ENCODE data around the gene SLC49A4.

SLC49A4 gene

DNA sequence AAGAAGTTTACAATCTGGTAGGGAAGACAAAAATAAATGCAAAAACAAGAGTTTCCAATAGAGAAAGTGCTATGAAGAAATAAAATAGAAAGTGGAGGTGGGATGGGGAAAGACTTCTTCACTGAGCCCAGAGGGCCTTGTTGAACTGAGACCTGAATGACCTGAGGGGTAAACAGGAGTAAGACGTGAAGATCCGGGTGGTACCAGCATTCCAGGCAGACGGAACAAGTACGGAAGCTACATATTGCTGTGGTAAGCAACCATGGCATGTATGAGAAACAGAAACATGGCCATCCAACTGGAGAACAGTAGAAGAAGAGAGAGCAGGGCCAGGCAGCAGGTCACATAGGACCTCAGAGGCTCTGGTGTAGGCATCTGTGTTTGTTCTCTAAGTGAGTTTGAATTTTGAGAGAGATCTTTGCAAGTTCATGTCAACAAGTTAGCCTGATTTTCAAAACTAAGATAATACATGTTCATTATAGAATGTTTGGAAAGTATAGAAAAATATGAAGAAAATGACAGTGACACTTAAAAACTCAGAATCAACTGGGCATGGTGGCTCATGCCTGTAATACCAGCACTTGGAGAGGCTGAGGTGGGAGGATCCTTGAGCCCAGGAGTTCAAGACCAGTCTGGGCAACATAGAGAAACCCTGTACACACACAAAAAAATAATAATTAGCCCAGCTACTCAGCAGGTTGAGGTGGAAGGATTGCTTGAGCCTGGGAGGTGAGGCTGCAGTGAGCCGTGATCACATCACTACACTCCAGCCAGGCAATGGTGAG, 64.3 kb downstream of the SLC49A4 start:
- no peak for DNase-seq (ENCODE audit: low read depth)

DNA sequence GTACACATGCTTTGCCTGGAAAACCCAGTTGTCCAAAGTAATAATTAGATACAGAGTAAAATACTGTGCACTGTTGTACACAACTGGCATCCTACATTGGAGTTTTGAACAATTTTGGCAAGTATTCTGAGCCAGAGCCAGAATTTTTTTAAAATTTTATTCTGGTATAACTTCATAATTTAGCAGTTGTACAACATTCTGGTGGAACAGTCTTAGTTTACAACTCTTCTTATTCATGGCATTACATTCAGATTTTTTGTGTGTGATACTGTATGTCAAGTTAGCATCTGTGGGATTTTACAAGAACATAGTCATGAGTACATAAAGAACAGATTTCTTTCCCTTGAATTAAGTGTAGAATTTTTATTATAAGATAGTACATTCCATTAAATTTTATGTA, 67.5 kb downstream of the SLC49A4 start:
- no peak for DNase-seq (ENCODE audit: low read depth)

DNA sequence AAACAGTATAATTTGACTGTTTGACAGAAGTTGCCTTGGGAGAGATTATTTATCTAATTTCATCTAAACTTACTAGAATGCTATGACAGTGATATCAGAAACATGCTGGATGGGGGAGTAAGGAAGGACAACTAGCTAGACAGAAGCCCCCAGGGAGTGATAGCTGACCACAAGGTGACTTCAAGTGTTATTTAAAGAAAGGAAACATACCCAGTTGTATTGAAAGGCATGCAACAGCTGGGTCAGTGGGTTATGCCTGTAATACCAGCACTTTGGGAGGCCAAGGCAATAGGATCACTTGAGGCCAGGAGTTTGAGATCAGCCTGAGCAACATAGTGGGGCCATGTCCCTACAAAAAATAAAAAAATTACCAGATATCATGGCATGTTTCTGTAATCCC, 69.6 kb downstream of the SLC49A4 start:
- no peak for DNase-seq (ENCODE audit: low read depth)

DNA sequence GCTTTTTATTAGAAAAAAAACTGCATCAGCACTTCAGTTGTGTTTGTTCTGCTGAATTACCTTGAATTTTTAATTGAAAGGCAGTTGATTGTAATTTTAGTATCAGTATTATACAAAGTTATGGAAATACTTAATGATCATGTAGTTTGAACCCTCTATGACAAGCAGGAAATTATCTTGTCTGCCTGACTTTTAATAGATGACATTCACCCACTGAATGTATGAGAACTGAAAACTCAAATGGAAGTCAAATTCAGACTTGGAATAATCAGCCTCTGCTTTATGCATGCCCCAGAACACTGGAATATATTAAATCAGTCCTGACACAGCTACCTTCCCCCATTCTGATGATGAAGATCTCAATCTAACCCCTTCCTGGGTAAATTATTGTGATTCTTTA, 73.5 kb downstream of the SLC49A4 start:
- no peak for DNase-seq (ENCODE audit: low read depth)

DNA sequence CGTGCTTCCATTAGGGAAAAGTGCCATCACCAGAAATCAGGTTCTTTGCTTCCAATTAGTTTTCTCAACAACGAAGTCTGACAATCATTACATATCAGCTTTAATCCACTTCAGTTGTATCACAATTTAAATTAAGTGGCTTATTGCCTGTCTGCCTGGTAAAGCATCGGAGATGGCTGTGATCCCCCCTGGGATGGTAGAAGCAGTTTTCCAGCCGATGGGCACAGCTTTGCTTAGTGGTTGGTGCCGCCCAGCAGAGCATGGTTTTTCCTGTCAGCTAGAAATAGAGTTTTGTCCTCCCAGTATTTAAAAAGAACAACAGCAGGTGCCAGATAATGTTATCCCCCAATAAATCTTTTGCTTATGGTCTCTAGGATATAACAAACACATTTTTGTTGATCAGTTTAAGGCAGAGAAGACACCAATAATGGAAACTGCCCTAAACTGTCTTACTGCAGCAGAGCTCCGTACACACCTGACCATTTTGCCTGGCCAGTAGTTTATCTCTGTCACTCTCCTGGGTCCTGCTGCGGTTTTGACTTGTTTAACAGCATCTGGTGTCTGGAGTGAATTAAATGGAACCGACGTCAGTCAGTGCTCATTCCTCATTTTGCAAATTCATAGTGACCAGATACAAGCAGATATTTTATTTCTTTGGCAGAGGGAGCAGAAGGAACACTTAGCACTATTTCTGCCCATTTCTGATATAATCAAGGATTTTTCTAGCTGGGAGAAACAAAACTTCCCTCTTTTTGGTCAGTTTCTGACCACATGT, 79.1 kb downstream of the SLC49A4 start:
- DNase-seq (ENCODE audit: low read depth), result no peak

DNA sequence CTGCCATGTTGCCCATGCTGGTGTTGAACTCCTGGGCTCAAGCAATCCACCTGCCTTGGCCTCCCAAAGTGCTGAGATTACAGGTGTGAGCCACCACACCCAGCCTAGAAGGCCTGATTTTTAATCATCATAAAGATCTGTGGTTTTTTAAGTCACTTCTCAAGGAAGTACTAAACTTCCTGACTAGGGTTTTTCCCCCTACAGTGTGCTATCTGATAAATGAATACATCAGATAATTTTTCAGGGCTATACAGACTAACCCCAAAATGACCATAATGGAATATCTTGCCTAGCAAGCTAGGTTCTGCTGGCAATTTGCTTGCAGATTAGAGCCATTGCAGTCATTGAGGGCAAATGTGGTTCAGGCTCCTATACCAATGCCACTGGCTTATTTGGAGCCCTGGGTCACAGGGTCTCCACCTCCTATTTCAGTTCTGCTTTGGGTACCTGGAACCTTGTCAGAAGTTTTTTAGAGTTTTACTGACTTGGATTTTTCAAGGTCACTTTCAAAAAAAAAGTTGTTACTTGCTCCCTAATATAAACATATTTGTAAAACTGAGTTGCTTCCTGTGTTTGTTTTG, 80.8 kb downstream of the SLC49A4 start:
- no peak for DNase-seq (ENCODE audit: low read depth)

DNA sequence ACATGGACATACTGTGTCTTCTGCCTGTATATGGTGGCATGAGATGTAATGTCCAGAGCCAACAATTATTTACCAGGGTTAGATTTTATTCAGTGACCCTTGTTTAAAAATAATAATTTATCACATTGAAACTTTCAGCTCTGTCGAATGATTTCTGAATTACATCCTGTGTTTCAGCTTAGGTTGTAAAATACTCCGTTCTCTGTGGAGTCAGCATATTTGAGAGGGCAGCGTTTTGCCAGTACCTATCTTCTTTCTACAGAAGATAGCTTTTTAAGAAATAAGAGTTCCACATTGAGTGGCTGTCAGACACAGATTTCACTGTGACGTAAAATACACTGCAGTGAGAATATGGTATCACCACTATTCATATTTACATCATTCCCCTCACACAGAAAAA, 85.3 kb downstream of the SLC49A4 start:
- no peak for DNase-seq (ENCODE audit: low read depth)

DNA sequence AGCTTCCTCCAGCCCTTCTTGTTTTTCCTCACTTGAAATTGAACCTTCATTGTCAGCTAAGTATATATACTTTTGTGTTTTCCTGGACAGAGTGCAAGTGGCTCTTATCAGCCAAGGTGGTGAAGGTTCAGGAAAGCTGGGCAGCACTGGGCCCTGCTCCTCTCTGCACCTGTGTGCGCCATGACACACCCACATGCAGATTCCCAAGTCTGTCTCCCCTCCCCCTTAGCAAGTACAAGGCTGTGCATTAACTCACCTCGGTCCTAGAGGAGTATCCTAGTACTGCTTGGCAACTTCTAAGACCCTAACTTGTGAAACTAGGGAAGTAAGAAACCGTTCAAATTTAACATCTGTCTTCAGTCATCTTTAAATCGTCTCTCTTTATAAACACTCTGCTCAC, 85.8 kb downstream of the SLC49A4 start:
- no peak for DNase-seq (ENCODE audit: low read depth)

DNA sequence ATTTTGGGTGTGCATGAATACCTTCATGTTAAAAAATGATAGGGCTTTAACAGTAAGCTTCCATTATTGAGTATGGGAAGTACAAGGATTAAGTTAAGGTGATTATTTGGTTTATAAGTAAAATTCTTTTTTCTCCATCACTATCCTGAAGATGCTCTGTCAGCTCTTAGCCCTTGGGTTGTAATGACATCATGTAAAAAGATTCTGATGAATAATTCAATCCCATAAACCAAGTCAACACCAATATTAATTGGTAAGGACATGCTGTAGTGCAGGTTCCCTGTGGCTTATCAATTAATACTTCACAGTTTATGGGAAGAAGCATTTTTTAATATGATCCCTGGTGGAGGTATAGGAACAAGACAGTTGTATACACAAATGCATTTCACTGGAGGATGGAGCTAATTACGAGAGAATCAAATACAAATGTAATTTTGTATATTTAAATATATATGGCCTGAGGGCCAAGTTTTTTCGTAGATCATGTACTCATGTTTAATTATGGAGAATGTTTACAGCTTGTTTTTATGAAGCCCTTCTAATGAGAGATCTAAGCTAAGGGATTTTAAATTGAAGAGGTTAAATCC, 87.6 kb downstream of the SLC49A4 start:
- DNase-seq (ENCODE audit: low read depth), result no peak

DNA sequence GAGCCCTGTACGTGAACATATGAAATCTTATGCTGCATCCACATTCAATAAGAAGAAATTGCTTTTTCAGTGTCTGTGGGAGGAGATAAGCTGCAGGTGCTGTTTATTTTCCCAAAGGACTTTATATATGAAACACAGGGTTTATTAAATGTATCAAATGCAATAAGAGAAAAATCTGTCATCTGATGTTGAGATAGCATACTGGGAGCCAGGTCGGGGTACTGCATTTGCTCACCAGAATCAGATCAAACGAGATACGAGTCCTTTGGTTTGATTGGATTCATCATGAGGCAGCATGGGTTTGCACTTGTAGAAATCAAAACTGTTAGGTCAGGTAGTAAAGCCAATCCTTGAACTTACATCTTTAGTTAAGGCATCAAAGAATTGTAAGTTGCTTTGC, 91.4 kb downstream of the SLC49A4 start:
- DNase-seq (ENCODE audit: low read depth), result no peak

DNA sequence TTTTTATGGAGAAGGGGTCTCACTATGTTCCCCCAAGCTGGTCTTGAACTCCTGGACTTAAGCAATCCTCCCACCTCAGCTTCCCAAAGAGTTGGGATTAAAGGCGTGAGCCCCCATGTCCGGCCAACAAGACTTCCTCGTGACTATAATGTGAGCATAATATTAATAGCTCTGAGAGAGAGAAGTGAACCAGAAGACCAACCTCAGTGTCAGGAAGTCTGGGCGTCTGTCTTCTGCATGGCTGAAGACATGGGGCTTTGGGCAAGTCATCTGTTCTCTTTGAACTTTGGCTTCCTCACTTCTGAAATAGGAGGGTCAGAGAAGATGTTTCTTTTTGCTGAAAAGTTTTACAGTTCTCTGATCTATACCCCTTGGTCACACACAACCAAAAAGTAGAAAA, 92.1 kb downstream of the SLC49A4 start:
- no peak for DNase-seq (ENCODE audit: low read depth)

DNA sequence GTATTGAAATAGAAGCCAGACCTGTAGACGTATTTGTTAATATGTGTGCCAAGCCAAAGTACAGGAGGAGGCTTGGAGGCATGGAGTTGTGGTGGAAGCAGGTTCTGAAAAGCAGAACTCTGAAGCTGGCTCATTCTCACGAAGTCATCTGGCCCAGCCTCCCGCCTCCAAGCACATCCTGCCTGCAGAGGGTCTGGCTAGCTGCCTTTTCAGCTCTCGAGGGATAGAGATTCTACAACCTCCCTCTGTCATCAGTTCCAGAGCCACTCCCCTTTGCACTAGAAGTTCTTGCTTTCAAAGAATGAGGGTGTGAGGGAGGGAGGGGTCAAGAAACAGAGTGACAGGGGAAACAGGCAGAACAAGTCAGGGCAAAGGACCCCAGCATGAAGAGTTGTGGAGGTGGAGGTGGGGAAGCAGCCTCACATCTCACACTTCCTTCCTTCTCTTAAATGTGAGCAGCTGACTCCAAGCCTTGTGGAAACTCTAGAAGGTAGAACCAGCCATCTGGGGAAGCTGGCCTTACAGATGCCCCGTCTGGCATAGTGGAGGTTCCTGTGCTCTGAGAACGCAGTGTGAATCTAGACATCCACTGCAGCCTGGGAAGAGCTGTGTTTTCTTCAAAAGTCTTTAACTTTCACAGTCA, 95.3 kb downstream of the SLC49A4 start:
- DNase-seq (ENCODE audit: low read depth), result no peak

DNA sequence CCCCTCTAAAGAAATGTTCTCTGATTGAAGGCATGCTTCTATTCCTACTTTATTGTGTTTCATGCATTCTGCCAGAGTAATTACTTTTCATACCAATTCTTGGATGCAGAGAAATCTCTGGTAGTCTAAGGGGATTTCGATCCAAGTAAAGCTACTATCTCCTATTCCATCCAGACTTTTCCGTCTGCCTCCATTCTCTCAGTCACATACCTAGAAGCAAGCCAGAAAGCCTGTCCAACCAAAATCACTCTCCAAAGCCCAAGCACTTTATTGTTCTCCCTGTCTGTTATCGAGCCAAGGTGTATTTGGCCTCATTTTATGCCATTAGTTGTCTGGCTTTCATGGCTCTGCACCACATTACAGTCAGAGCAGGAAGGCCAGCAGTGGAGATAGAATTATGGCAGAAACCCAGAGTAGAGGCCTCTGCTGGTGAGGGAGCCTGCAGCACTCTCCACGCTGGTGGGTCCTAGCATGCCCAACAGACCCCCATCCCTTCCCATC, 95.9 kb downstream of the SLC49A4 start:
- no peak for DNase-seq (ENCODE audit: low read depth)

DNA sequence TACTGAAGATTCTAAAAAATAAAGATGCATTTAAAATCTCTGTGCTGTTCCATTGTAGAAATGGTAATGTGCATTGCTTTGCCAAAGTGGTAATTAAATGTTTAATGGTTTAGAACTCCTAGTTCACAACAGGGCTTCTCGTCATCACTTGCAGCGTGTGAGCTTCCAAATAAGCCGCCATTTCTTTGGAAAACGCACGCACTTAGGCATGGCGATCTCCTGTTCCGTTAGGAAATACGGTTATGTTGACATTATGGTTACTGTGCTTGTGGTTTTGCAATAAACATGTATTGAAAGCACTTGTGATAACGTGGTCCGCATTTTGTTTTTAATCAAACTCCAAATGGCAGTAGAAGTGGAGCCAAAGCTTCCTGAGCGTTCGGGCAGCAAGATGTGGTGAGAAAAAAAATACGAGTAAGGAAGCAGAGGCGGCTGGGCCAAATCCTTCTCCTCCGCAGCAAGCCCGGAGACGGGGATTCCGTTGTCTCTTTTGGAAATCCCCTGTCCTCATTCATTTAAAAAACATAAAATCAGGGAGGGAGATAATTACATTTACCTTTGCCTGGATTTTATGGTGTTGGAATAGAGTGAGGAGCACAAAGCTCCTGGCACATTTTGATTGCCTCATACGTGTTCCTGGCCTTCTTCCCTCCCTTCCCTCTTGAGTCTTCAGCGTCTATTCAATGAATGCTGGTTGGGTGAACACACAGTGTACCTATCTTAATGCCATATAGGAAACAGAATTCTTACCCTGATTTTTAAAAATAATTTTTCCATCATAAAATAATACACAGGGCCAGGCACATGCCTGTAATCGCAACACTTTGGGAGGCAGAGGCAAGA, 97.5 kb downstream of the SLC49A4 start:
- DNase-seq (ENCODE audit: low read depth), result no peak

DNA sequence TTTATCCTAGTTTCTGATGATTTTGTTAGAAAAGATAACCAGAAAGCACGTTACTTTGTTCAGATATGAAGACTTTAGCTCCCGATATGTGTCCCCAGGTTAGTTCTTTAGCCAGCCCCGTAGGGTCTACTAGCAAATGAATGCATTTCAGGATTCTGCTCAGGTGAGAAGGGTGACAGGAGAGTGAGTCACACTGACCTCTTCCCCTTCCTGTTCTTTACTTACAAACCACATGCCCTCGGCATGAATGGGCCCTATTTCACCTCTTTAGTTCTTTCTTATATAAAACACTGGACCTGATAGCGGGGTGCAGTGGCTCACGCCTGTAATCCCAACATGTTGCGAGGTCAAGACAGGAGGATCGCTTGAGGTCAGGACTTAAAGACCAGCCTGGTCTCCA, 98.4 kb downstream of the SLC49A4 start:
- no peak for DNase-seq (ENCODE audit: low read depth)

DNA sequence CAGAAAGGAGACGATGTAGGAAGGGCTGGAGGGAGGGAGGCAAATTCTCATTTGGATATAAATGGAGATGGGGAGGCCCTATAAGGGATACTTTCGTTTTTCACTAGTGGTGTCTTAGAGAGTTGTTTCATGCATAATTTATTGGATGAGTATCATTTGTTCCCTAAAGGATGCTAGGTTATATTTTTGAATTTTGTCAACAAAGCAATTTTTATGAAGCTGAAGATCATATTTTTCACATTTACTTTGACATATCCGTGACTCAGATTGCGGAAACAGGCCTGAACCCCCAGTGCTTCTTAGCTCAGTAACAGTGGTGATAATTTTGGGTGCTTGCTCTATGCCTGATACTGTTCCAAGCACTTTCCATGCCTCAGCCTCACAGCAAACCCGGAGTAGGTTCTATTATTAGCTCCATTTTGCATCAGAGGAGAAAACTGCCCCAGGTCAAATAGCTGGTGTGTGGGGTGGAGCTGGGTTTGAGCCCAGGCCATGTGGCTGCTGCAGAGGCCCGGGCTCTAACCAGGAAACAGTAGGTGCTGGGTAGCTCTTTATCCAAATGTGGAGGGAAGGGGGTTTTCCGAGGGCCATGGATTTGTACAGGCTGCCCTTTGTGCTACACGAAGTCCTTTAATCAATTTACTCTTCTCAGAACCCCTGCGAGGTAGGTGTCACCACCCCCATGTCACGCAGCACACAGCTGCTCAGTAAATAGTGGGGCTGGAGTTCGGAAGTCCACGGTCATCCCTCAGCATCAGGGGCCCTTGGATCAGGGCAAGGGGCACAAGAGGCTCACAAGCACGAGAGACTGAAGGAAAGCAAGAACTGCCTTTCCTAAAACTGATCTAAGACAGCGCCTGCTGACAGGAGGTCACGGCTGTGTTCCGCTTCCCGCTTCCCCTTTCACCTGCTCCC, 99.1 kb downstream of the SLC49A4 start:
- no peak for DNase-seq (ENCODE audit: low read depth)

DNA sequence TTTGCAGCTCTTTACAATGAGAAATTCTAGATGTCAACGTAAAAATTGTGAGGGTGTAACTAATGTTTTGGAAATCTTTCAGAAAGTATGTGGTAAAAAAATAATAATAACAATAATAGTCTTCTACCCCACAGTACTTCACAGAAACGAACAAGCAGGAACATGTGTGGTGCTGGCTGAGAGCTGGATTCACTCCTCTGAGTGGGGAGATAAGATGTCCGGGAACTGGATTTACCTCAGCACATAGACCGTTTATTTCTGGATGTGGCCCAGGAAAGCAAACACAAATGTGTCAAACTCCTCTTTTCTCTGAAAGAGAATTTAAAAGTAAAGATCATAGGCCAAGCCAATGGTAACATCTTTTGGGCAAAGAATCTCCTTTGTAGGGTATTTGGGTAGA, 103.4 kb downstream of the SLC49A4 start:
- no peak for DNase-seq (ENCODE audit: low read depth)

DNA sequence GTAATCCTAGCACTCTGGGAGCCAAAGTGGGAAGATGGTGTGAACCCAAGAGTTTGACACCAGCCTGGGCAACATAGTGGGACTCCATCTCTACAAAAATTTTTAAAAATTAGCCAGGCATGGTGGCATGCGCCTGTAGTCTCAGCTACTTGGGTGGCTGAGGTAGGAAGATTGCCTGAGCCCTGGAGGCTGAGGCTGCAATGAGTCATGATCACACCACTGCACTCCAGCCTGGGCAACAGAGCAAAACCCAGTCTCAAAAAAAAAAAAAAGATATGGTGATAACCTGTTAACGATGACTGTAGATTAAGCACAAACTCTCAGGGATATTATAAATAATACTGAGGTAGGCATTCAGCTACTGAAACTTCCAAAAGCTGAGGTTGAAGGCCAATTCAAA, 107.5 kb downstream of the SLC49A4 start:
- DNase-seq (ENCODE audit: low read depth), result no peak

DNA sequence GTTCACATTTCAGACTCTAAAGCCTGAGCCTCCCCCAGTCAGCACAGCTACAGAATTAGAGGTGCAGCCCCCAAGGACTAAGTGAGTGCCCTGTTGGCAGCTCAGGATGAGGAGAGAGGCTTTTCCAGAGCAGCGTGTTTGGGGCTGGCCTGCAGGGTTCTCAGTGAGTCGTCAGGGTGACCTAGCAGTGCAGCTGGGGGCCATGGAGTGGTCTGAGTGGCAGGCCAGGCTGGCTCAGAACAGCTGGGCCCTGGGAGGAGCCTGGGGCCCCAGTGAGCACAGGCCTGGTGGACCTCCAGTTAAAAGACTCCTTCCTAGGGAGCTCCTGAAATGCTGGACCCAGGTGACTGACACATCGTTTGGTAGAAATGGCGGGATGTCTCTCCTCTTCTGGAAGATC, 108.3 kb downstream of the SLC49A4 start:
- DNase-seq (ENCODE audit: low read depth), result no peak

DNA sequence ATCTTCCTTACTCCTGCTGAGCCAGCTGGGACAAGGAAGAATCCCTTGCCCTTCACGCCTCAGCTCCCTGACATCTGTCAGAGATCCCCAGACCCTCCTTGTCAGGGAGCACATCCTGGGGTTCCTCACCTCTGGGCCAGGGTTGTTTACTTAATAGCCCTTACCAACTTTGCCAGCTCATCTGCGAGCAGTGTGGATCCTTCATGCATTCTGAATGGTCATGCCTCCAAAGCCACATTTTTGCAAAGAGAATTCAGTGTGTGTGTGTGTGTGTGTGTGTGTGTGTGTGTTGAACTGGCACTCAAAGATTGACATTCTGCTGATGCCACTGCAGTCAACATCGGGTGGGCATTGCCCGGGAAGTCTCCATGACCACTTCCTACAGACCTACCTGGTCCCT, 112.6 kb downstream of the SLC49A4 start:
- DNase-seq (ENCODE audit: low read depth), result no peak
